Rectal smooth muscle tissue (tissue), 1 donor: Measurements from ENCODE around the gene RNASE13.
"Not testable (repeated sequence)": the region's sequence is repeated elsewhere in the genome, so short reads cannot be mapped to it uniquely, and the experiment has no call there.

Experiments used
- H3K27ac ChIP-seq: one replicate; pipeline ENCODE4 v1.7.0; 2013; ENCODE audit warnings: low read depth, low read length, inconsistent platforms
- H3K27me3 ChIP-seq: one replicate; pipeline ENCODE4 v1.7.0; 2013; ENCODE audit warnings: low read length; ENCODE audit not compliant: control insufficient read depth, insufficient read depth
- H3K36me3 ChIP-seq: one replicate; pipeline ENCODE4 v1.7.0; 2013; ENCODE audit warnings: low read length; ENCODE audit not compliant: control insufficient read depth, insufficient read depth
- H3K4me1 ChIP-seq: one replicate; pipeline ENCODE4 v1.7.0; 2013; ENCODE audit warnings: low read length; ENCODE audit not compliant: control insufficient read depth, insufficient read depth
- H3K4me3 ChIP-seq: one replicate; pipeline ENCODE4 v1.7.0; 2013; ENCODE audit warnings: low read length
- H3K9ac ChIP-seq: one replicate; pipeline ENCODE4 v1.7.0; 2013; ENCODE audit warnings: low read length

Gene RNASE13

DNA sequence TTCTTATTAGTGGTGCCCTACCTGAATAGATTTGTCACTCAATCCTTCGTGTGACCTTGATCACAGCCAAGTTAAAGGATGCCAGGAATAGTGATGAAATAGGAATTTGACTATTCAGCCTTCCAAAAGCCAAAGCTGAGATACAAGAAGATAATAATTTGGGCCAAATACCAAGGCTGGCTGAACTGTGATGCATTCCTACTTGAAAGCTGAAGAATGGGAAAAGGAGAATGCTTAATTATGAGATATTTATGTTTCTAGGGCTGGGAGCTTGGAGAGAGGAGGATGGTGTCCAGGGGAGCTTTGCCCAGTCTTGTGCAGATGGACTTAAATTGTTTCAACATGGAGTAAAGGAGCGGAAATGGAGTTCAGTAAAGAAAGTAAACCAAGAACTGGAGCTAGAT lies 12.8 kb upstream of the RNASE13 start:
- Histone ChIP-seq H3K4me1 (no peaks in the 10 kb centered on the region), H3K4me3 (no peak overlapping the region), H3K9ac (no peak overlapping the region)

DNA sequence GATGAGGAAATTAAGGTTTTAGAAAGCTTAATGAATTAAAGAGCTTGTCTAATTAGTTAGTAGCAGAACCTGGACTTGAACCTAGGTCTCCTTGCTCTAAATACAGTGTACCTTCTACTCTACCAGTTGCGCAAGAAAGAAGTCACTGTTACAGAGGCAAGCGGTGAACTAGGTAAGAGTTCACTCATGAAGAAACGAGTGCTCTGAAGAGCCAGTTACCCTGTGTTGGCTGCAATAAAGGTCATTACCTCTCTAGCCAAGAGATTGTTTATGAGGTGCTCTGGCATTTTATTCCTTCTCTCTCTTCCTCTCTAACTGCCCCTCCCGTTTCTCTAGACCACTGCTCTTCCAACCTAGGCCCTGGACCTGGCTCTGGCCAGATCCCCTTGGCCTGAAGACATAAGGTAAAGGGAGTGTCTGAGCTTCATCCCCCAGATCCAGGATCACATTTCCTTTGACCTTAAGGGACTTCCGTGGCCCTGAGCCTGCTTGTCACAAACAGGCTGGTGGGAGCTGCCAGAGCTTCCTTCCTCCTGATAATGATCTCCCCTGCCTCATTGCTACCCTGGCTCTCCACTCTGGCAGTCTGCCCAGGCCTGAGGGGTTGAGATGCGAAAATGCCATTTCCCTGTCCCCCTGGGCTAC lies 9.5 kb upstream of the RNASE13 start:
- no peak overlapping the region for H3K9ac ChIP-seq
- H3K4me1 ChIP-seq, result peaks cover 10% of the 10 kb centered on the region
- no peak overlapping the region for H3K27ac ChIP-seq
- H3K4me3 ChIP-seq, result no peak overlapping the region
- H3K36me3 ChIP-seq, result no peaks in the 10 kb centered on the region
- H3K27me3 ChIP-seq, result no peaks in the 10 kb centered on the region

More for the DNA sequence above, 12.8 kb upstream of the RNASE13 start:
- no peaks in the 10 kb centered on the region for H3K27me3 ChIP-seq
- H3K27ac ChIP-seq, result no peak overlapping the region
- H3K36me3 ChIP-seq, result no peaks in the 10 kb centered on the region

- Histone ChIP-seq H3K36me3 (no peaks in the 10 kb centered on the region), H3K27me3 (no peaks in the 10 kb centered on the region), H3K27ac (no peak overlapping the region), H3K4me1 (peaks cover 14% of the 10 kb centered on the region), H3K4me3 (no peak overlapping the region), H3K9ac (no peak overlapping the region)
These were observed 8.9 kb upstream of the RNASE13 start for GRCh38 chr14:21043387-21043973.

GRCh38 chr14:21042918-21043317 lies 8.3 kb upstream of the RNASE13 start:
- H3K4me3 ChIP-seq, result no peak overlapping the region
- H3K9ac ChIP-seq, result no peak overlapping the region
- peaks cover 16% of the 10 kb centered on the region for H3K4me1 ChIP-seq

GRCh38 chr14:21041676-21042433 lies 7.2 kb upstream of the RNASE13 start, which contains the start of gene RNASE7:
Gene RNASE7 (plus strand): TSS chr14:21042362. CDS start chr14:21042993, 631 bp downstream.
- no peak within 1 kb of the TSS for H3K4me3 ChIP-seq
- no peaks in the 10 kb centered on the region for H3K36me3 ChIP-seq
- H3K9ac ChIP-seq, result no peak within 1 kb of the TSS
- peaks cover 16% of the 10 kb centered on the region for H3K4me1 ChIP-seq
- H3K27ac ChIP-seq, result no peak within 1 kb of the TSS
- H3K27me3 ChIP-seq, result no peaks in the 10 kb centered on the region

More at GRCh38 chr14:21042918-21043317, 8.3 kb upstream of the RNASE13 start:
- Histone ChIP-seq H3K36me3 (no peaks in the 10 kb centered on the region), H3K27me3 (no peaks in the 10 kb centered on the region), H3K27ac (no peak overlapping the region)

DNA sequence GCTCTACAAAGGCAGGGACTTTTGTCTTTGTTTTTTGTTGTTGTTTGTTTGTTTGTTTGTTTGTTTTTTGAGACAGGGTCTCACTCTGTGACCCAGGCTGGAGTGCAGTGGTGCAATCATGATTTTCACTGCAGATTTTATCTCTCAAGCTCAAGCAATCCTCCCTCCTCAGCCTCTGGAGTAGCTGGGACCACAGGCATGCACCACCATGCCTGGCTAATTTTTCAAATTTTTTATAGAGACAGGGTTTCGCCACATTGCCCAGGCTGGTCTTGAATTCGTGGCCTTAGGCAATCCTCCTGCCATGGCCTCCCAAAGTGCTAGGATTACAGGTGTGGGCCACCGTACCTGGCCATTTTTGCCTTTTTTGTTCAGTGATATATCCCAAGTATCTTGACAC lies 6.3 kb upstream of the RNASE13 start:
- not testable (repeated sequence) for H3K9ac ChIP-seq, H3K27me3 ChIP-seq, H3K36me3 ChIP-seq, H3K27ac ChIP-seq, H3K4me3 ChIP-seq
- H3K4me1 ChIP-seq, result peaks cover 16% of the 10 kb centered on the region

GRCh38 chr14:21040370-21040925 lies 5.8 kb upstream of the RNASE13 start:
- Histone ChIP-seq H3K4me3 (no peak overlapping the region), H3K4me1 (peaks cover 16% of the 10 kb centered on the region), H3K27me3 (no peaks in the 10 kb centered on the region), H3K27ac (no peak overlapping the region), H3K36me3 (no peaks in the 10 kb centered on the region), H3K9ac (no peak overlapping the region)

GRCh38 chr14:21039585-21040369 lies 5.2 kb upstream of the RNASE13 start:
- Histone ChIP-seq H3K4me3 (peak overlapping the region; percentile 32), H3K36me3 (no peaks in the 10 kb centered on the region), H3K9ac (peak overlapping the region; percentile 27), H3K4me1 (peaks cover 16% of the 10 kb centered on the region), H3K27me3 (no peaks in the 10 kb centered on the region), H3K27ac (peak overlapping the region; percentile 85)

DNA sequence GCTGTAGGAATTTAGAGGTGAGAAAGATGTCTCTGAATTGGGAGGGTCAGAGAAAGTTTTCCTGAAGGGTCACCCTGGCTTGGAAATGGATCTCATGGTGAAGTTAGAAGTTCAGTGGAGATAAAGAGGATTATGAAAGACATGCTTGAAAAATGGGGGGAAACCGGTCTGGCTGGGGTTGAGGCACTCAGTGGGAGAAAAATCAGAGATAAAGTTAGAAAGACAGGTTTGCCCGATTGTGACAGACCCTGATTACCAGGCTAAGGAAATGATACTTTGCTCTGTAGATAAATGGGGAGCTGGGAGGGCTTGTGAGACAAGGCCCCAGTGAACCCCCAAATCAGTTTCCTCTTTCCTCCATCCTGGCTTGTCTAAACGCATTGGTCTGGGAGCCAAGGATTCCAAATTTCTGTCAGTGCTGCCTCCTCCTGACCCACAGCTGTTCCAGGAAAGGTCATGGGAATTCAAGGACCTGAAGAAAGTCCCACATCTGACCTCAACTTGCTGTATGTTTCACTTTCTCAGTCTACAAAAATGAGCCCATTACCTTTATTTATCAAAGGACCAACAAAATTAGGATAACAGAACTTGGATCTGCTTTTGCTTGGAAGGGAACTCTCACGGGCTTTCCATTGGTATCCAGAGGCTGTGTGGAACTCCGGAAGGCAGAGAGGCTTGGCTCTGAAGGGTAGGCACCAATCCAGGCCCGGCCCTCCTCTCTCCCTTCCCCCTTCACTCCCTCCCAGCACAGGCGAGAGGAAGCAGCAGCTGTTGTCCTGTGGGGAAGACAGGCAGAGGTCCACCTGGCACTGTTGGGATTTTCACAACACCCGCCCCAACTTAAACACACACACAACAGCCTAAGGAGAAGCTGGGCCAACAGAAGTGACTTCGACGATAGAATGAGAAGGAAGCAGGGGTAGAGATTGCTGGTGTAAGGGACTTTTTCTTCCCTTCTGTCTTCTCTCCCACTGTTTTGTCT lies 4.1 kb upstream of the RNASE13 start:
- H3K4me3 ChIP-seq, result peak overlapping the region; percentile 32
- peak overlapping the region; percentile 27 for H3K9ac ChIP-seq
- H3K27ac ChIP-seq, result peak overlapping the region; percentile 85
- H3K4me1 ChIP-seq, result peaks cover 16% of the 10 kb centered on the region
- no peaks in the 10 kb centered on the region for H3K36me3 ChIP-seq
- no peaks in the 10 kb centered on the region for H3K27me3 ChIP-seq

GRCh38 chr14:21037156-21037555 lies 2.5 kb upstream of the RNASE13 start:
- Histone ChIP-seq H3K4me3 (no peak overlapping the region), H3K36me3 (no peaks in the 10 kb centered on the region), H3K27ac (no peak overlapping the region), H3K4me1 (peaks cover 16% of the 10 kb centered on the region), H3K9ac (no peak overlapping the region), H3K27me3 (no peaks in the 10 kb centered on the region)

DNA sequence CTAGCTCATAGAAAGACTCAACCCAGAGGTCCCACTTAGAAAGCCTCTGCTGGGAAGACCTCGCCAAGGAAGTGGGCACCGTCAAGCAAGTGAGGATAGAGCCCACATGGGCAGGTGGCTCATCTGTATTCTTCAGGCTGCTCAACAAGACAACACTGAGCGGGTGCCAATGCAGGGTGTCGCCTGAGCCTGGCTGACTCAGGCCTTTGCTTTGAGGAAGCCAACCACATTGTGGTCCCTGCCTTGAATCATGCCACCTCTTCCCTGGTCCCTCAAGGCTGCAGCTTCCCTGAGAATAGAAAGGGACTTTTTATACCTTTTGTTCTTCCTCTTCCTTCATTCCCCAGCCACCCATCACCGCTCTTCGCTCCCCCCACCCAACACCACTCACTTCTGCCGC lies 2.1 kb upstream of the RNASE13 start:
- H3K4me1 ChIP-seq, result peaks cover 16% of the 10 kb centered on the region
- H3K27me3 ChIP-seq, result no peaks in the 10 kb centered on the region
- H3K9ac ChIP-seq, result no peak overlapping the region
- H3K27ac ChIP-seq, result no peak overlapping the region
- no peak overlapping the region for H3K4me3 ChIP-seq
- no peaks in the 10 kb centered on the region for H3K36me3 ChIP-seq
